Suprapubic skin (tissue), 4 donors: Measurements from ENCODE around the gene MAP2K3. TPM values are rescaled to one million over a fixed set of nuclear protein-coding genes. Genes with fewer than 3 reads are reported as not detected.

Source experiments
- DNase-seq, 2 donors: peaks; one replicate each; pipeline ENCODE4 v3.0.0-alpha.2; 2019; ENCODE audit warnings: low spot score in 2 of 2
- H3K27ac ChIP-seq: fragments of 200-600 bp; sonication (generic); one replicate; pipeline ENCODE4 v1.5.1; 2019
- H3K27me3 ChIP-seq: fragments of 200-600 bp; sonication (generic); one replicate; pipeline ENCODE4 v1.5.1; 2019
- H3K36me3 ChIP-seq: fragments of 200-600 bp; sonication (generic); one replicate; pipeline ENCODE4 v1.5.1; 2019
- H3K4me1 ChIP-seq: fragments of 200-600 bp; sonication (generic); one replicate; pipeline ENCODE4 v1.5.1; 2019
- H3K4me3 ChIP-seq: fragments of 200-600 bp; sonication (generic); one replicate; pipeline ENCODE4 v1.5.1; 2019; ENCODE audit warnings: mild to moderate bottlenecking
- H3K9me3 ChIP-seq: fragments of 200-600 bp; sonication (generic); one replicate; pipeline ENCODE4 v1.5.1; 2019
- EP300 ChIP-seq: sonication (generic); formaldehyde crosslinking; IDR thresholded peaks from one replicate; pipeline ENCODE4 v1.6.1; 2017; ENCODE audit warnings: antibody characterized with exemption
- POLR2A ChIP-seq, 2 donors: fragments of 450-650 bp; IDR thresholded peaks; one replicate each; pipeline ENCODE4 v1.6.1; 2017; ENCODE audit warnings: antibody characterized with exemption in 2 of 2, mild to moderate bottlenecking in 2 of 2, moderate library complexity in 2 of 2
- POLR2AphosphoS5 ChIP-seq, 3 donors: sonication (generic); formaldehyde crosslinking; IDR thresholded peaks; one replicate each; pipeline ENCODE4 v1.6.1; 2017; ENCODE audit warnings: antibody characterized with exemption in 3 of 3
- WGBS: methylation state at CpG from one replicate; pipeline ENCODE4 v1.1.5; 2018; 5-methylcytosine and 5-hydroxymethylcytosine counted together
- total RNA-seq, 4 donors: library from RNA; depleted of rRNA; stranded (reverse); fragments of >200 nt; gene quantifications; one replicate each; pipeline ENCODE4 v1.1.0, GENCODE V29; 2016
- TF ChIP-seq, protein P1 (sequence below), 2 donors: fragments of 200-600 bp in 1 of 2; fragments of 450-650 bp in 1 of 2; sonication (generic) in 1 of 2; IDR thresholded peaks; one replicate each; pipeline ENCODE4 v1.5.1; 2016 to 2019; ENCODE audit warnings: antibody characterized with exemption in 2 of 2, mild to moderate bottlenecking in 1 of 2, moderate library complexity in 1 of 2

MAP2K3 gene
- total RNA-seq, 4 donors from 2014 or later: 54.5 to 97.4 (median 72.9) TPM

DNA sequence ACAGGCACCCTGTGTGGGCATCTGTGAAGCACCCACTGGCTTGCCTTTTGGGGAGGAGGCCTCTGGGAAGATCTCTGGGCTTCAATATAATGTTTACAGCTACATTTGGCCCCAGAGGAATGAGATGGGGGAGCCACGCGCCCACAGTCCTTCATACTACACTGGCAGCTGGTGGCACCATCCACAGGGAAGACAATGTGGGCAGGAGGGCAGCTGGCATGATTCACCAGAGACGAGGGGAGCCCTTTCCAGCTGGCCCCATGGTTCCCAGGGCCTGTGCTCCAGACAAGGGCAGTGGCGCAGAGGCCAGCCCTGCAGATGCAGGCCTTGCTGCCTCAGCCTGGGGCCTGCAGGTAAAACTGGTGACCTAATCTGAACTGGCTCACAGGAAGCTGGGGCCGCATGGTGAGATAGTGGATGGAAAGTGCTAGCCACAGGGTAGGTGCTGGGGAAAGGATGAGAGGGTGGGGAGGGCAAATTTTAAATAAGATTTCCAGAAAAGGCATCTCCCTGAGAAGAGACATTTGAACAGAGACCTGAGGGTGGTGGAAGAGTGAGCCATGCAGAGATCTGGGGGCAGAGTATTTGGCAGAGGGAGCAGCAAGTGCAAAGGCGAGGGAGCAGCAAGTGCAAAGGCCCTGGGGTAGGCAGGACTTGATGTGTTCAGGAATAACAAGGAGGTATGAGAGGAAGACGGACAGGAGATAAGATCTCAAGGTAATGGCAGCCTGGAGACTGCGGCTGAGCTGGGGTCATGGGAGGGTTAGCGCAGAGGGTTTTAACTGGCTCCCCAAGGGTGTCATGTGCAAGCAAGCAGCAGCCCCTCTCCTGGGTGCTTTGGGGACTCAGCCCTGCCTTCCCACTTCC is 79.5 kb downstream of the MAP2K3 start:
- Histone ChIP-seq H3K4me1 (peaks cover 8% of the 10 kb centered on the region), H3K4me3 (no peak overlapping the region), H3K36me3 (no peaks in the 10 kb centered on the region), H3K27ac (no peak overlapping the region), H3K9me3 (no peaks in the 10 kb centered on the region), H3K27me3 (no peaks in the 10 kb centered on the region)
- no peak for DNase-seq
- TF ChIP-seq, protein P1, sequence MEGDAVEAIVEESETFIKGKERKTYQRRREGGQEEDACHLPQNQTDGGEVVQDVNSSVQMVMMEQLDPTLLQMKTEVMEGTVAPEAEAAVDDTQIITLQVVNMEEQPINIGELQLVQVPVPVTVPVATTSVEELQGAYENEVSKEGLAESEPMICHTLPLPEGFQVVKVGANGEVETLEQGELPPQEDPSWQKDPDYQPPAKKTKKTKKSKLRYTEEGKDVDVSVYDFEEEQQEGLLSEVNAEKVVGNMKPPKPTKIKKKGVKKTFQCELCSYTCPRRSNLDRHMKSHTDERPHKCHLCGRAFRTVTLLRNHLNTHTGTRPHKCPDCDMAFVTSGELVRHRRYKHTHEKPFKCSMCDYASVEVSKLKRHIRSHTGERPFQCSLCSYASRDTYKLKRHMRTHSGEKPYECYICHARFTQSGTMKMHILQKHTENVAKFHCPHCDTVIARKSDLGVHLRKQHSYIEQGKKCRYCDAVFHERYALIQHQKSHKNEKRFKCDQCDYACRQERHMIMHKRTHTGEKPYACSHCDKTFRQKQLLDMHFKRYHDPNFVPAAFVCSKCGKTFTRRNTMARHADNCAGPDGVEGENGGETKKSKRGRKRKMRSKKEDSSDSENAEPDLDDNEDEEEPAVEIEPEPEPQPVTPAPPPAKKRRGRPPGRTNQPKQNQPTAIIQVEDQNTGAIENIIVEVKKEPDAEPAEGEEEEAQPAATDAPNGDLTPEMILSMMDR (IDR thresholded peaks at IDR 0.05): no peak
- TF ChIP-seq EP300 (no peak), POLR2AphosphoS5 (IDR thresholded peaks at IDR 0.05) (no peak), POLR2A (IDR thresholded peaks at IDR 0.05) (no peak)
- 89% methylated on average over 9 of the region's 9 CpGs for WGBS

Other genes starting within 250 kb of the MAP2K3 start
- gene USP22, start 241.7 kb upstream of the MAP2K3 start, total RNA-seq: 100 to 1,000 TPM; 116 to 166 (median 152) TPM
- 10 to 100 TPM; 42.8 to 64.1 (median 50.6) TPM for gene DHRS7B, start 157.7 kb upstream of the MAP2K3 start, total RNA-seq
- gene TMEM11, start 70.5 kb upstream of the MAP2K3 start, total RNA-seq: 10 to 100 TPM; 25.6 to 38.0 (median 33.8) TPM
- 10 to 100 TPM; 11.2 to 21.1 (median 14.6) TPM for gene NATD1, start 31.3 kb upstream of the MAP2K3 start, total RNA-seq
- gene KCNJ12, start 91.6 kb downstream of the MAP2K3 start, total RNA-seq: 10 to 100 TPM in 1 of 4 donors, 1 to 10 TPM in 2, under 1 TPM in 1; 0.56 to 10.5 (median 5.6) TPM